ENCODE measurements around the gene OSBPL1A. TPM values are rescaled to one million over a fixed set of nuclear protein-coding genes. Genes with fewer than 3 reads are reported as not detected.

Gene OSBPL1A
- total RNA-seq, 4 donors from 2014 or later, result 10.0 to 30.9 (median 15.1) TPM

DNA sequence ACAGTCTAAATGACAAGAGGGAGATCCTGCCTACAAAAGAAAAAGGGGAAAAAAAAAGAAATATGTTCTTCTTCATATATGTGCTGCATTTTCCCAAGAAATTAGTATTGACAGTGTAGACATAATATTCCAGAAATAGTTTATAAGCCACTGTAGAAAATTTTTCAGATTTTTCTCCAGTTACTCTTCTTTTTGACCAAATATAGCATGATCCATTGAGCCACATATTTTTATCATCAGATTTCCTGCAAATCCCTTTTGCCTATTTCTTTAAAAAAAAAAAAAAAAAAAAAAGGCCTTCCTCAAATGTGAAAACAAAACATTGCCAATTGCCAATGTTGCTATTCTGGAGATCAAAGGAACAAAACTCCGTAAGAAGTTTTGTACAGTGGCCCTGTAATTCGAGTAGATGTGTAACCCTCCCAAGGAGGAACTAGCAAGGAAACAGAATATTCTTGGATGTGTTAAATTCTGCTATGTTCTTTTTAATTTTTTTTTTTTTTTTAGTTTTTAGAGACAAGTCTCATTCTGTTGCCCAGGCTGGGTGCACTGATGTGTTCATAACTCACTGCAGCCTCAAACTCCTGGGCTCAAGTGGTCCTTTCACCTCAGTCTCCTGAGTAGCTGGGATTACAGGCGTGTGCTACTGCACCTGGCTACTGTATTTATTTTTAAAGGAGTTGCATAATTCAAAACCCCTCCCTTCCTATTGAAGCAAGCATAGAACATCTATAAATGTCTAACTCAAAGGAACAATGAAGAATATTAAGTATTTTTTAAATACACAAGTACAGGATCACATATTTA, 271.3 kb downstream of the OSBPL1A start:
- Histone ChIP-seq H3K27ac (no peak overlapping the region), H3K4me1 (no peaks in the 10 kb centered on the region), H3K36me3 (peaks cover 0 to 89% (median 3%) of the 10 kb centered on the region in 3 donors), H3K9me3 (no peaks in the 10 kb centered on the region), H3K4me3 (no peak overlapping the region), H3K27me3 (no peaks in the 10 kb centered on the region)
- WGBS, 2 donors, result 57 to 64% methylated on average over 3 of the region's 3 CpGs
- TF ChIP-seq POLR2A (IDR thresholded peaks at IDR 0.05), result no peak
- TF ChIP-seq, protein P1, sequence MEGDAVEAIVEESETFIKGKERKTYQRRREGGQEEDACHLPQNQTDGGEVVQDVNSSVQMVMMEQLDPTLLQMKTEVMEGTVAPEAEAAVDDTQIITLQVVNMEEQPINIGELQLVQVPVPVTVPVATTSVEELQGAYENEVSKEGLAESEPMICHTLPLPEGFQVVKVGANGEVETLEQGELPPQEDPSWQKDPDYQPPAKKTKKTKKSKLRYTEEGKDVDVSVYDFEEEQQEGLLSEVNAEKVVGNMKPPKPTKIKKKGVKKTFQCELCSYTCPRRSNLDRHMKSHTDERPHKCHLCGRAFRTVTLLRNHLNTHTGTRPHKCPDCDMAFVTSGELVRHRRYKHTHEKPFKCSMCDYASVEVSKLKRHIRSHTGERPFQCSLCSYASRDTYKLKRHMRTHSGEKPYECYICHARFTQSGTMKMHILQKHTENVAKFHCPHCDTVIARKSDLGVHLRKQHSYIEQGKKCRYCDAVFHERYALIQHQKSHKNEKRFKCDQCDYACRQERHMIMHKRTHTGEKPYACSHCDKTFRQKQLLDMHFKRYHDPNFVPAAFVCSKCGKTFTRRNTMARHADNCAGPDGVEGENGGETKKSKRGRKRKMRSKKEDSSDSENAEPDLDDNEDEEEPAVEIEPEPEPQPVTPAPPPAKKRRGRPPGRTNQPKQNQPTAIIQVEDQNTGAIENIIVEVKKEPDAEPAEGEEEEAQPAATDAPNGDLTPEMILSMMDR (IDR thresholded peaks at IDR 0.05), result no peak
- intact Hi-C loops (cut with DNase I), result no loop called here
- DNase-seq, result no peak

DNA sequence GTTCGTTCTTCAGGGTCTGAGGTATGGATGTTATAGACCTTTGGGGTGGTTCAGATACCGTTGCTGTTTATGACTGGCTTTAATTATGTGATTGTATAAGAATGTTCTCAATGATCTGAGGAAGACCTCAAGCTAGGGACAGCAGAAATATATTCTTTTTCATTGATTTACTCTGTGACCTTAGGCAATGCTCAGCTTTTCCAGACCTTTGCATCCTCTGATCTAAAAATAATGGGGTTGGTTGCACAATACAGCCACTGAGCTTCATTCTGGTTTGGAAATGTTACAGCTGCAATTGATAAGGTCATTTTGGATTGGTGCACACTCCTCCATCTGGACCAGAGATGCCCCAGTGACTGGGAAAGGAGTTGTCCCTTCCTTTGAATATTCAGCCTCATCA, 276.0 kb downstream of the OSBPL1A start:
- DNase-seq, result no peak
- no peak for TF ChIP-seq POLR2A (IDR thresholded peaks at IDR 0.05)
- TF ChIP-seq, protein P1 (IDR thresholded peaks at IDR 0.05), result no peak
- H3K27ac ChIP-seq, result no peak overlapping the region
- intact Hi-C loops (cut with DNase I), result no loop called here
- no peak overlapping the region for H3K4me3 ChIP-seq
- H3K4me1 ChIP-seq, result no peaks in the 10 kb centered on the region
- H3K9me3 ChIP-seq, result no peaks in the 10 kb centered on the region
- WGBS, 2 donors, result 83 to 93% methylated on average over 2 of the region's 2 CpGs
- peaks cover 0 to 73% (median 0%) of the 10 kb centered on the region in 3 donors for H3K36me3 ChIP-seq
- H3K27me3 ChIP-seq, result no peaks in the 10 kb centered on the region

DNA sequence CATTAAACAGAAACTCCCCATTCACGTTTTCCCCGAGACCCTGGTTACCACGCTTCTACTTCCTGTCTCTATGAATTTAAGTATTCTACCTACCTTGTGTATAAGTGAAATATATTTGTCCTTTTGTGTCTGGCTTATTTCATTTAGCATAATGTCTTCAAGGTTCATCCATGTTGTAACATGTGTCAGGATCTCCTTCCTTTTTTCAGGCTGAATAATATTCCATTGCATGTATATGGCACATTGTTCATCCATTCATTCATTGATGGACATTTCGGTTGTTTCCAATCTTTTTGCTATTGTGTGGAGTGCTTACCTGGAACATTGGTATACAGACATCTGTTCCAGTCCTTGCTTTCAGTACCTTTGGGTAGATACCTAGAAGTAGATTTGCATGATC, 276.9 kb downstream of the OSBPL1A start:
- DNase-seq, result no peak
- Histone ChIP-seq H3K9me3 (no peaks in the 10 kb centered on the region), H3K27me3 (no peaks in the 10 kb centered on the region), H3K4me3 (no peak overlapping the region), H3K4me1 (no peaks in the 10 kb centered on the region), H3K27ac (no peak overlapping the region), H3K36me3 (peaks cover 0 to 74% (median 0%) of the 10 kb centered on the region in 3 donors)
- 93 to 99% methylated on average over 4 of the region's 4 CpGs for WGBS, 2 donors
- TF ChIP-seq, protein P1 (IDR thresholded peaks at IDR 0.05), result no peak
- TF ChIP-seq POLR2A (IDR thresholded peaks at IDR 0.05), result no peak
- intact Hi-C loops (cut with DNase I), result no loop called here

DNA sequence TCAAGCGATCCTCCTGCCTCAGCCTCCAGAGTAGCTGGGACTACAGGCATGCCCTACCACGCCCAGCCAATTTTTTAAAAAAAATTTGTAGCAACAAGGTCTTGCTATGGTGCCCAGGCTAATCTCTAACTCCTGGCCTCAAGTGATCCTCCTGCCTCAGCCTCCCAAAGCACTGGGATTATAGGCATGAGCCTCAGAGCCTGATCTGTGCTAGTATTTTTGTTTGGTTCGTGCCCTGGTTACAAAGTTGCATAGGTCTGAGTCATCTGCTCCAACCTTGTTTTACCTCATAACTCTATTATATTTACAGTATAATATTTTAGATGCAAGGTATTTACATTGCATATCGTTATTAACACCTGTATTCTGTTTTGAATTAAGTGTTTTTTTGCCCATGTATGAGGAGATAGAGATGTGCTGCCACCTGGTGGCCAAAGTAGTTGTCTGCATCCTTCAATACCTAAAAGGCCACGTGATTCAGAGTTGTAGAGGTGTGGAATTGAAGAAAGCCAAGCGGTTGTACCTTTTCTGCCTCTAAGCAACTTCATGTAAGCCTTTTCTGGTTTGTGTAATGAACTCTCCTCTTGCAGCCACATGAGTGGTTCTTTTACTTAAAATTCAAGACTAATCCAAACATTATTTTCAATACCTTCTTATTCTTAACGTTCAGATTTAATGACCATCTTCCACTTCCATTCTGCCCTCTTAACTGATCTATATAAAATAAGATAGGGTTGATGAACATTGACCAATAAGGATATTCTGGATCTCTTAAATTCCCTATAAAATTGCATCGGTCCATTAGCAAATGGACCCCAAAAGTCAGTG, 278.7 kb downstream of the OSBPL1A start:
- H3K9me3 ChIP-seq, result no peaks in the 10 kb centered on the region
- 57% methylated on average over 8 of the region's 8 CpGs for WGBS, 2 donors
- no peaks in the 10 kb centered on the region for H3K4me1 ChIP-seq
- H3K27ac ChIP-seq, result no peak overlapping the region
- no peak for TF ChIP-seq POLR2A (IDR thresholded peaks at IDR 0.05)
- TF ChIP-seq, protein P1 (IDR thresholded peaks at IDR 0.05), result peak; percentile 88 to 96 (median 91)
- H3K4me3 ChIP-seq, result no peak overlapping the region
- peaks cover 0 to 71% (median 0%) of the 10 kb centered on the region in 3 donors for H3K36me3 ChIP-seq
- intact Hi-C loops (cut with DNase I), result loop anchor here (10.0 kb wide), 2 partner anchors 104 to 174 kb away; partner anchors contain the start of gene TTC39C
- no peak for DNase-seq
- H3K27me3 ChIP-seq, result no peaks in the 10 kb centered on the region

DNA sequence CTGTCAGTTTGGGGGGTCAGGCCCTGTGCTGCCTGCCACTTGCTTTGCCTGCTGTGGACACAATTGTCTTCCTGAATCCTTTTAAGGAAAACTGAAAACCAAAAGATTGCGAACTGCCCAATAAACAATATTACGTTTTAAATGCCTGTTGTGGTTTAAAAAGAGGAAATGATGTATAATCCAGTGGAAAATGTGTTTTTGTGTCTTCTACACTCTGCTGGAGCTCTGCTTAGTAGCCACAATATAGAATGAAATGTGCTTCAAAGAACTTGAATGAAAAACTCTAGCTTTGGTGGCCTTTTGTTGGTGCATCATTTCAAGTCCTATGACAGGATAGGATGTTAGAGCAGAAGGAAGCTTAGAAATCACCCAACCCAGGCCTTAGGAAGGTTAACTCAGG, 282.0 kb downstream of the OSBPL1A start:
- Histone ChIP-seq H3K4me1 (peaks cover 0 to 10% (median 0%) of the 10 kb centered on the region in 3 donors), H3K27me3 (no peaks in the 10 kb centered on the region), H3K9me3 (no peaks in the 10 kb centered on the region), H3K4me3 (no peak overlapping the region), H3K36me3 (peaks cover 0 to 41% (median 0%) of the 10 kb centered on the region in 3 donors), H3K27ac (no peak overlapping the region)
- 39 to 64% methylated on average over 2 of the region's 2 CpGs for WGBS, 2 donors
- no peak for TF ChIP-seq POLR2A (IDR thresholded peaks at IDR 0.05)
- TF ChIP-seq, protein P1 (IDR thresholded peaks at IDR 0.05), result no peak
- intact Hi-C loops (cut with DNase I), result loop anchor here (10.0 kb wide), 2 partner anchors 101 to 171 kb away; partner anchors contain the start of gene TTC39C
- DNase-seq, result no peak

Measured in esophagus squamous epithelium (tissue), 5 donors.